ENCODE data around the gene STK32C.
A peak's percentile ranks its signal among the peaks of the same experiment; 100 is the strongest.
"Not testable (repeated sequence)": the region's sequence is repeated elsewhere in the genome, so short reads cannot be mapped to it uniquely, and the experiment has no call there.

Gene STK32C

DNA sequence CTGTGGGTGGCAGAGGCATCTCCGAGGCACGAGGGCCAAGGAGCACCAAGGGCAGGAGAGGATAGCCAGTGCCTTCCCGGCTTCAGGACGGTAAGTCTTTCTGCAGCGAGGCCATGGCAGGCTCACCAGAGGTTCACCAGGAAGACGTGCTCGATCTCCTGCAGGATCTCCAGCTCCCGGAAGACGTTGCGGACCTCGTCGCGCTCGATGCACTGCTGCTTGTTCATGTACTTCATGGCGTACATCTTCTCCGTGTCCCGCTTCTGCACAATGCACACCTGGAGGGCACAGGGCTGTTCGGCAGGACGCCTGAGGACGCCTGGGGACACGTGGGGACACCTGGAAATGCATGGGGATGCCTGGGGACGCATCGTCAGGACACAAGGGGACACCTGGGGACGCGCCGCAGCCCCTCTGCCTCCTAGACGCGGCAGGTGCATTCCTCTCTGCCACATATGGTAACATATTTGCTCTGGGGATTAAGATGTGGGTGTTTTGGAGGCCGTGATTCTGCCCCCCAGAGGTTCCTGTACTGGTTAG is 79.8 kb downstream of the STK32C start:
- no peak for DNase-seq

GRCh38 chr10:132226586-132227405 is 81.0 kb downstream of the STK32C start:
- DNase-seq: no peak

DNA sequence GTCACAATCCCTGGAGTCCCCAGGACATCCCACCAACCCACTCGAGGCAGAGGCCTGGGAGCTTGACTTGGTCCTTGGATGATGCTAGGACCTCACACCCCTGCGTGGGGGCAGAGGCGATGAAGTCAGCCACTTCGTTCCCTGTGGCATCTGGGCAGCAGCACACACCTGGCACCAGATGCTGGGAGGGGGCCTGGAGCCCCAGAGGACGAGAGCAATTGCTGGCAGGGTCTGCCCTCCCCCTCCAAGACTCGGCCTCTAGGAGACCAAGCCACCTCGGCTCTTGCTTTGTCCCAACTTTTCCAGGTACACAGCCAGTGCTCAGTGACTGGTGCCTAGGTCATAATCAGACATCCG is 81.9 kb downstream of the STK32C start:
- no peak for DNase-seq

- DNase-seq: no peak
Observed at GRCh38 chr10:132225073-132225848, 82.5 kb downstream of the STK32C start.

DNA sequence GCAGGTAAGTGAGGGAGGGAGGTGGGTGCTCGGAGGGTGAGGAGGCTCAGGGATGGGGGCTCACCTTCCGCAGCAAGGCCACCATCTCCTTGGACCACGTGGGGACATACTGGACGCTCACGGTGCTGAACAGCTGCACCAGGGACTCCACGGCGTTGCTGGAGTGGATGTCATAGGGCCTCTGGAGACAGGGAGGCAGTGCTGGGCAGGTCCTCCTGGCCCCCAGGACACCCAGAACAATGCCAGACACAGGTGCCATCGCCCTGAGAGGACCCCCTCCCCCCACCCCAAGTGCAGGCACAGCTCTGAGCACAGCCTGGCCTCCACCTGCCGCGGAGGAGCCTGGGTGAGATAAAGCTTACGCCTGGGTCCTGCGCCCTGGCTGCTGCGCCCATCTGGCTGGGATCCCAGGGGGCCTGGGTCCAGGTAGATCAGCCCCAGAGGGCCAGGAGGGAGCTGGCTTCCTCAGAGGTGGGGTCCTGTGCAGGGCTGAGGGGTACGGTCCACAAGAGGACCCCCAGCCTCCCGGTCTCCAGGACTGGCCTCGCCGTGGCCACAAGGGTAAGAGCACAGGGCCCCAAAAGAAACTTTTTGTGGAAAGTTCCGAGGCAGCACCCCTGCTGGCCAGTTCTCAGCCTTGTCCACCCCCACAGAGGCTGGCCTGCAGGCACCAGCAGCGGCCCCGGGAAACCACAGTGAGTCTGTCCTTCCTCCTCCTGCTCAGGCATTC is 83.2 kb downstream of the STK32C start:
- no peak for DNase-seq

GRCh38 chr10:132223611-132224342 is 84.0 kb downstream of the STK32C start:
- DNase-seq: no peak

GRCh38 chr10:132223156-132223590 is 84.6 kb downstream of the STK32C start:
- DNase-seq: peak; percentile 56 to 62

DNA sequence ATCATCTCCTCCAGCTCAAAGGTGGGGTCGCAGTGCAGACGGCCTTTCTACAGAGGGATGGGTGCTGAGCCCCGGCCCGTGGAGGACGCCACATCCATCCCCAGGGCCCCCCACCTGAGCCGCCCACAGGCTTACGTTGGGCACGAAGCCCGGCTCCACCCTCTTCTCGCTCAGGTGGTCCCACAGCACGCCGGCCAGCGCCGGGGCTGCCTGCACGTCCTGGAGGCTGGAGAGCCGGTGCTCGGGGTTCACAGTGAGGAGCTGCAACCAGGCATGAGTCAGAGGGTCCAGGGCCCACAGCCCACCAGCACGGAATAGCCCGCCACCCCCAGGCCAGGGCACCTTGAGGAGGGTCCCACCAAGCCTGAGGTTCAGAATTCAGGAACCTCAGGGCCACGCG is 85.0 kb downstream of the STK32C start:
- no peak for DNase-seq

DNA sequence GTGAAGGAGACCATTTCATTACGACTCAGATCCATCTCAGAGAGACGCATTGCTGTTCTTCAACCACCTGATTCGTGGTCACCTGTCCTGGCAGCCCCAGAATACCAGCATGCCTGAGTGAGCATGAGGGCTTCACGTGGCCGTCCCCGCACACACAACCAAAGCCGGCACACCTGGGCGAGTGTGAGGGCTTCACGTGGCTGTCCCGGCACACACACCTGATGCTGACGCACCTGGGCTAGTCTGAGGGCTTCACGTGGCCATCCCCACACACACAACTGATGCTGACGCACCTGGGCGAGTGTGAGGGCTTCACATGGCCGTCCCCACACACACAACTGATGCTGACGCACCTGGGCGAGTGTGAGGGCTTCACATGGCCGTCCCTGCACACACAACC is 86.8 kb downstream of the STK32C start:
- DNase-seq: not testable (repeated sequence)

GRCh38 chr10:132220061-132220460 is 87.7 kb downstream of the STK32C start:
- no peak for DNase-seq

- no peak for DNase-seq
Observed at GRCh38 chr10:132219486-132219885, 88.3 kb downstream of the STK32C start.

GRCh38 chr10:132216441-132216840 is 91.3 kb downstream of the STK32C start:
- not testable (repeated sequence) for DNase-seq

GRCh38 chr10:132213917-132214316 is 93.8 kb downstream of the STK32C start:
- no peak for DNase-seq

DNA sequence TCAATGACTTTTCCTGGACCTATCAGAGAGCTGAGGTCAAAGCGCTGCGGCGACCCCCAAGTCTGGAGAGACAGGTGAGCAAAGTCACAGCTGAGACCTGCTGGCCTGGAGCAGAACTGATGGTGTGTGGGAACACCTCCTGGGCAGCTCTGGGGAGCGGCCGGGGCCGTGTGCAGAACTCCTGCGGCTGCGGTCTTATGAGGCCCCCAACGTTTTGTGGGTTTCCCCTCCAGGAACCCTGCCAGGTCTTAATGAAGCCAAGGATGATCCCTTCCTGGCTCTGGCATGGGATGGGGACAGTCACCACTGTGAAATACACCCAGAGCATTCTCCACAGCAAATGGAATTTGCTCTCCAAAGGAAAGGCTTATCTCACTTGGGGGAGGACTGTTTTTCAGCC is 94.9 kb downstream of the STK32C start:
- DNase-seq: no peak

DNA sequence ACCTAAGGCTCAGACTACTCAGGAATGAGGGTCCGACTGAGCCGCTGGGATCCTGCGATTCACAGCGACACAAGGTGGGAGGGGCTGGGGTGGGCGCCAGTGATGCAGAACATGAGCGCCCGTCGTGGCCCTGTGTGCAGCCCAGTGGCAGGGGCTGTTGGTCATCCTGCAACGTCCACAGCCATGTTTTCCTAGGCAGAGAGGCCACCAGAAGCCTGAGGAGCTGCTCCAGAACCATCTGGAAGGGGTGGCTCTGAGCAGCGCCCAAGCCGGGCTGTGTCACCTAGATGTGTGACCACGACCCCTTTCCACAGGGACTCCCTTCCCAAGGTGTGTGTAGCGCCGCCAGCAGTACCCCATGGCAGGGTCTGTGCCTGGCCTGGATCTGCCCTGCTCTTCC is 96.5 kb downstream of the STK32C start:
- no peak for DNase-seq

GRCh38 chr10:132210766-132211165 is 97.0 kb downstream of the STK32C start:
- DNase-seq: no peak

- DNase-seq: no peak
Observed at GRCh38 chr10:132209978-132210530, 97.7 kb downstream of the STK32C start.

- no peak for DNase-seq
Observed at GRCh38 chr10:132209130-132209529, 98.6 kb downstream of the STK32C start.

- no peak for DNase-seq
Observed at GRCh38 chr10:132208462-132209050, 99.2 kb downstream of the STK32C start.

GRCh38 chr10:132207536-132208461 is 100.0 kb downstream of the STK32C start:
- DNase-seq: no peak

All from stimulated activated CD4-positive, alpha-beta T cell treated with anti-CD3 and anti-CD28 coated beads, Interleukin-2, amount 100 ng/mL, for 48 hours (primary cell).